Measurements from ENCODE around the gene NR2C2.
A peak's percentile ranks its signal among the peaks of the same experiment; 100 is the strongest.

NR2C2 gene

DNA sequence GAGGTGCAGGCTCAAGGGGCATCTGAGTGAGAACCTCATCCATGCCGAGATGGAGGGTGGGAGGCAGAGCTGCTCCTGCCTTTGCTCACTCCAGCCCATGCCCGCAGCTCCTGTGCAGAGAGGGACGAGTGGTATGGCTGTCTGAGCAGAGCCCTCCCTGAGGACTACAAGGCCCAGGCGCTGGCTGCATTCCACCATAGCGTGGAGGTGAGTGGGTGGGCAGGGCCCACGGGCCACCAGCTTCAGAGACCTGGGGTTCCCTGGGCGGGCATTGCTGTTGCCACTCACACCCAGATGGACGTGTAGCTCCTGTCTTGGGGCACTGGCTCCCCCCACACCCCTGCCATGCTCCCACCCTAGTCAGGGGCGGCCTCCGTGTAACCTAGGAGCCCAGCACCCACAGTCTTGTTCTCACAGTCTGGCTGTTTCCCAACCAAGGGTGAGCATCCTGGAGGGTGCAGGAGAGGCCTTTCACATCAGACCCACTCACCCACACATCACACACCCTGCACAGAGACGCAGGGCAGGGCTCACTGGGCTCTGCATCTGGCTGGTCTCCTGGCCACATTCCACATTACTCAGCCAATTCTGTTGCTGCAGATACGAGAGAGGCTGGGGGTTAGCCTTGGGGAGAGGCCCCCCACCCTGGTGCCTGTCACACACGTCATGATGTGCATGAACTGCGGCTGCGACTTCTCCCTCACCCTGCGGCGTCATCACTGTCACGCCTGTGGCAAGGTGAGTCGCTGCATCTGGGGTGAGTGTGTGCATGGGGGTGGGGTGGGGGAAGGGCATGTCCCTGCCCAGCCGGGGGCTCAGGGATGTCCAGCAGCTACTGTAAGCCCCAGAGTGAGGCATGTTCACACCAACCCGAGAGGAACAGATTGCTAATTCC is 25.3 kb upstream of the NR2C2 start:
- DNase-seq: peak; percentile 22

DNA sequence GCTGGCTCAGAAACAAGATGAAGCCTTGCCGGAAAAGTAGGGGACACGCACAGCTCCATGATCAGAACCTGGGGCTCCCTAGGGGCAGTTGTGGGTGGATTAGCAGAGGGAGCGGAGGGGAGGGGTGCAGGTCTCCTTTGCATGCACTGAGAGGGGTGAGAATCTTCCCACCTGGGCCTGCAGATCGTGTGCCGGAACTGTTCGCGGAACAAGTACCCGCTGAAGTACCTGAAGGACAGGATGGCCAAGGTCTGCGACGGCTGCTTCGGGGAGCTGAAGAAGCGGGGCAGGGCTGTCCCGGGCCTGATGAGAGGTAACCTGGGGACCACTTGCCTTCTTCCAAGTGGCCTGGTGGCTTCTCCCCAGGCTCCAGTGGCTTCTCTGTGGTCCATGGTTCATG is 24.5 kb upstream of the NR2C2 start:
- no peak for DNase-seq

DNA sequence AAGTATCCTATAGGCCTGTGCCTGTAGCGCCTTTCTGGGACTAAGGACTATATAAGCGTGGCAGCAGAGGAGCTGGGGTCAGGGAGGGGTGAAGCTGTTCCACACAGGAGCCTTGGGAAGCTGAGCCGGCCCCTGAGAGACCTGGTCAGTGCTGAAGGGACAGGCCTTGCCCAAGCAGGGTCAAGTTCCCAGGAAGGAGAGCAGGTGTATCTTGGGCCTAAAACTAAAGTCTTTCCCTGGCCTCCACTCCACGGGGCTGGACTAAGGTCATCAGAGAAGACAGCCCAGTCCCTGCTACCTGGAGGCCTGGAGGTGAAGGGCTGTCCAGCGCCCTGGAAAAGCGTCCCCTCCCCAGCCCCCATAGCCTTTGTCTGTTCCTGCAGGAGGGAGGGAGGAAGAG is 23.9 kb upstream of the NR2C2 start:
- no peak for DNase-seq

DNA sequence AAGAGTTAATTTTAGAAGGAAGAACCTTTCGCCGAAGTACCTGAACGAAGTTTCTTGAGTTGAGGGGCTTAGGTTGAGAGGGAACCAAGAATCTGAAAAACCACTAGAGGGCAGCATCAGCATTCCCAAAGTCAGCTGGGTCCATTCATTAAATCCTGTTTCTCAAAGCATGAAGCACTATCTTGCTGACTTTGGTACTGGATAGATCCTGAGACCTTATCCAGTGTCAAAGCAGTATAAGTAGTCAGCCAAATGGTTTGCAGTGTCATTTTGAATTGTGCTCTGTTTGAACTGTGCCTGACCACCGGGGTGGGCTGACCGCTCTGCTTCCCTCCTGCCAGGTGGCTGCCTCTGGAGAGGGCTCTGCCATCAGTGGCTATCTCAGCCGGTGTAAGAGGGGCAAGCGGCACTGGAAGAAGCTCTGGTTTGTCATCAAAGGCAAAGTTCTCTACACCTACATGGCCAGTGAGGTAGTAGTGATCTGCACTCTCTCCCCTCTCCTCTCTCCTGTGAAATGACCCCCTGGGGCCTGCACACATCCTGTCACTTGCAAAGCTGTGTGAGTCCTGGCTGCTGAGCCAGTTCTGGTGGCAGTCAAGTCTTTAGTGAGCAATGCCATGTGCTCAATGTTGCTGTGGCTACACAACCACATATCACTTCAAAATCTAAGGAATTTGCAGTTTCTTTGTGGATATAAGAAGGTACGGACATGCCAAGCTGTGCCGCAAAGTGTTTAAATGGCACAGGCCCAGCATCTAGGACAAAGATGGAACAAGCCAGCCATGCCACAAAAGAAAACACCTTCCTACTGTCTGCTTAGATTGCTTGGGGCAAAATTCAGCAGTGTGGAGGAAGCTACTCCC is 21.4 kb upstream of the NR2C2 start:
- DNase-seq: peak; percentile 17

DNA sequence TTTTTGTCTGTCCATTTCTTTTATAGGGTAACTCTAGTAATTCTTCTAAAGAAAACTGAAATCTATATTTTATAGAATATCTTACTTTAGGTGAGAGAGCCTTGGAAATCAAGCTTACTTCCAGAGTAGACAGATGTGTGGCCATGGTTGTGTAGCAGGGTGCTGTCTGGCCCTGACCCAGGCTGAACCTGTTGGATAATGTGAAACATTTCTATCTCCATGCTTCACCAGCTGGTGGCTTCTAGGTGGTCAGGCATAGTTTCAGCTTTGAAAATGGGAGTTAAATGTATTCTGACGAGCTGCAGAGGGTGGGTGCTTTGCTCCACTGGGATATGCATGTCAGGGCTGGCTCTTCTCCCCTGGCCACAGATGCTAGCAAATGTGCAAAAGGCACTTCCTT is 20.8 kb upstream of the NR2C2 start:
- DNase-seq: no peak

DNA sequence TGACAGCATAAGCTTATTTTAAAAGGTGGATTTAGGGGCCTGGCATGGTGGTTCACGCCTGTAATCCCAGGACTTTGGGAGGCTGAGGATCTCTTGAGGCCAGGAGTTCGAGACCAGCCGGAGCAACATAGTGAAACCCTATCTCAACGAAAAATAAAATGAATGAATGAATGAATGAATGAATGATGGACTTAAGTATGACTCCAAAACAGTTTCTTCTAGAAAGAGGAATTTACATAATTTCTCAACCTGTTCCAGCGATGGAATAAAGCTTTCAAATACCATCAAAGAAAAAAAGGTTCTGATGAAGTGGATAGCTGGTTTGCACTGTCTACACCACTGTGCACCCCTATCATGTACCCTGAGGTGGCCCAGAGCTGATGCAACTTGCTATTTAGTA is 20.1 kb upstream of the NR2C2 start:
- no peak for DNase-seq

DNA sequence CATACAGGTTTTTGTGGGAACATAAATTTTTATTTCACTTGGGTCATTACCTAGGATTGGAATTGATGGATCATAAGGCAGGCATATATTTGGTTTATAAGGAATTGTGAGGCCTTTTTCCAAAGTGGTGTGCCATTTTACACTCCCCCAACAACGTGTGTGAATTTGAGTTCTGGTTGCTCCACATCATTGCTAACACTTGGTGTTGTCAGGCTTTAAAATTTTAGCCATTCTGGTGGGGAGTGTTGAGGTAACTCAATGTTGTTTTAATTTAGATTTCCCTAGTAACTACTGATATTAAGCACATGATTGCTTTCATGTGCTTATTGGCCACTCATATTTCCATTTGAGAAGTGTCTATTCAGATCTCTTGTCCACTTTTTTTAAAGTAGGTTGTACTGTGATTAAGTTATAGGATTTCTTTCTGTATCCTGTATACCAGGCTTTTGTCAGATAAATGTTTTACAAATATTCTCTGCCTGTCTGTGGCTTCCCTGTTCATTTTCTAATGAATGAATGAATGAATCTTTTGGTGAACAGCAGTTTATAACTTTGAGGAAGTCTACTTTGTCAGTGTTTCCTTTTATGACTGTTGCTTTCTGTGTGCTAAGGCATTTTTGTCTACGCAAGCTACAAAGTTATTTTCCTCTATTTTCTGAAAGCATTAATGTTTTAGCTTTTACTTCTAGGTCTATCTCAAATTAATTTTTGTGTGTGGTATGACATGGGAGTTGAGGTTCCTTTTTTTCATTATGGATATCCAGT is 17.9 kb upstream of the NR2C2 start:
- no peak for DNase-seq

DNA sequence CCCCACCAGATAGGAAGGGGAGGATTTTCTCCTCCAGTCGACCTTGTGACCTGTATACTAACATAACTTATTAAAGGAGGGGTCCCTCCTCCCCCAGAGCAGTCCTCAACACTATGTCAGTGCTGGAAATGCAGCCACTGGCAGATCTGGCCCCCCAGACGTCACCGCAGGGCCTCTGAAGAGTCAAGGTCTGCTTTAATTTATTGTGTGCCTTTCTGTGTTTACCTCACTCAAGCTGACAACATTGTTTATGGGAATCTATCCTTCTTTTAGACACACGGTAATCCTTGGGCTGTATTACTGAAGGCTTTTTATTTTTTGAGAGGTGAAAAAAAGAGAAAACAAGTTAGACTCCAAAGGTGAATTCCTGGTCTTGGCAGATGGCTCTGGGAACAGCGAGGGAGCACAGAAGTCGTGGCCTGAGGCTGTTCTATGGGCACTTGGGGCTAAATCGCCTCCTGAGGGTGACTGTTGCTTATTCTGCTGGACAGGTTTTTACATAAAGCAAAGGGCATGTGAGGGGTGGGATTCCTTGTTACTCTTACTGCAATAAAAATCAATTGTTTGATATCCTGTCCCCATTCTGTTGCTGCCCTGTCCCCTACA is 13.5 kb upstream of the NR2C2 start:
- no peak for DNase-seq

DNA sequence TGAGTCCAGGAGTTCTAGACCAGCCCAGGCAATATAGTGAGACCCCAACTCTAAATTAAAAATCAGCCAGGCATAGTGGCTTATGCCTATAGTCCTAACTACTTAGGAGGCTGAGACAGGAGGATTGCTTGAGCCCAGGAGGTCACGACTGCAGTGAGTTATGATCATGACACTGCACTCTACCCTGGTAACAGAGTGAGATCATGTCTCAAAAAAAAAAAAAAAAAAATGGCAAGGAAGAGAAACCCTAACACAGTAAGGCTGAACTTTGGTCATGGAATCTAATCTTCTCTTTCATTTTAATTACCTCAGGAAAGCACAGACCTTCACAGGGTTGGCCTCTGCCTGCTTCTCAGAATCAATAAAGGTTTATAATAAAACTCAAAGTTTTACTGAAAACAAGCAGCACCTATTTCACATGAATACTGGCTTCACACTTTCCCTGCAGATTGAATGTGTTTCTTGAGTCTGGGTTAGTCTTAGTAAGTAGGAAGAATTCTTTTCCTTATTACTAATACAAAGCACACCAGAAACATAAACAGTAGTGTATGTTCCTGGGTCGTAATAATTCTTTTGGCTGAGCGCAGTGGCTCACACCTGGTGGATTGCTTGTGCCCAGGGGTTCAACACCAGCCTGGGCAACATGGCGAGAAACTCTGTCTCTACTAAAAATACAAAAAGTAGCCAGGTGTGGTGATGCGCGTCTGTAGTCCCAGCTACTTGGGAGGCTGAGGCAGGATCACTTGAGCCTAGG is 11.6 kb upstream of the NR2C2 start:
- DNase-seq: no peak

DNA sequence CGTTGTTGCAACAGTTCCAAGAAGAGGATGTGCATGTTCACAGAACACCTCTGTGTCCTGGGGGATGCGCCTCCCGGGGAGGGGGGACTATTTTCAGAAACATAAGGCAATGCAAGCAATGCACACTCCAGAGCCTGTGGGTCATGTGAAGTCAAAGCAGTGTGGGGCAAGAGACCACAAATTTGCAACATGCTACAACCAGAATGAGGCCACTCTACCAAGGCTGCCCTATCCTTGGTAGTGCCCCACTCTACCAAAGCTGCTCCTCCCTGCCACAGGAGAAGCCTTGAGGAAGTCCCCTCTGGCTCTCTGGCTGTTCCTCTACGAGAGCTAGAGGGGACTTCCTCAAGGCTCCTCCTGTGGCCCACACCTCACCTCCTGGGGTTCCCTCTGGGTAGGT is 8.4 kb upstream of the NR2C2 start:
- DNase-seq: no peak

DNA sequence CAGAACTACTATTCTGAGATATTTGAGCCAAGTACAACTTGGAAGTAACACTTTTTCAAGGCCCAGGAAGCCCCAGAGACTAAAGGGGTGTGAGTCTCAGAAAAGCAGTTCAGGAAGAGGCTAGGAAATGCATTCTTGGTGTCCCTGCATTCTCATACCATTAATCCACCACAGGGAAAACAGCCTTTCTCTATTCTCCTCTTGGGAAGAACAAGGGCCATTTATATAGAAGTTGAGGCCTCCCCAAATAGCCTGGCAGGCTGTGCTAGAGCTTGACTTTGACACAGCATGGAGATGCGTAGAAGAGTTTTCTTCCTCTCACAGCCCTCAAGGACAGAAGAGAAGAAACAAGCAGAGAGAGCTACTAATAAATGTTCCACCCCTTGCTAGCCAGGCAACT is 5.5 kb upstream of the NR2C2 start:
- DNase-seq: no peak

DNA sequence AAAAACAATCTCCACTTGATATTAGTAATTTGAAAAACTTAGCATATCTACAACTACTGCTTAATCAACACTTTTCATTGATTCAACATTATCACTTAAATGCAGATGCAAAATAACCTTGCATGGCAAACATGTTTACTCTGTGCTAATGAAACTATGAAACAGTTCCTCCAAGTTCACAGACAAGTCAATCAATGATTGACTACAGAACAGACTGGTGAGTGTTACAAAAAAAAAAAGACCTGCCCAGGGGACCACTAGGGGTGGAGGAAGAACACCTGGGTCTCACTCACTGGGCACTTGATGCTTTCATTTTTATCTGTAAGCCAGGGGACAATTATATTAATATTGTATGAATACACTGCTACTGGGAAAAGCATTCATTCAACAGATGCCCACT is 4.3 kb upstream of the NR2C2 start:
- DNase-seq: no peak

DNA sequence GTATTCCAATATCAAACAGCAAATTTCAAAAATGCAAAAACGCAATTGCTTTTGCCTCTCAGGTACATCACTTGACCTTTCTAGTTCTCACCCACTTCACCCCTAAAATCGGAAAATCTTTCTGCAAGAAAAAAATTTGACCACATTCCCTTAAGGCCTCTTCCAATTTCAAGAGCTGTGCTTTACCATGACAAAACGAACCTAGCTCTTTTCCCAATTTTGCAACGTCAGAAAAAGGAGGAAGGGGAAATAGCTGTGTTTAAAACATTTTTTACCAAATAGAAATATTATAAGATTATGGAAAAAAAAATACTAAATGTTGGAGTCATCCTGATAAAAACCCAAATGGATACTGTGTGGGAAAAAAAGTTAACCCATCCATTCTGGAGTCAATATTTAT is 1.1 kb upstream of the NR2C2 start:
- DNase-seq: no peak

DNA sequence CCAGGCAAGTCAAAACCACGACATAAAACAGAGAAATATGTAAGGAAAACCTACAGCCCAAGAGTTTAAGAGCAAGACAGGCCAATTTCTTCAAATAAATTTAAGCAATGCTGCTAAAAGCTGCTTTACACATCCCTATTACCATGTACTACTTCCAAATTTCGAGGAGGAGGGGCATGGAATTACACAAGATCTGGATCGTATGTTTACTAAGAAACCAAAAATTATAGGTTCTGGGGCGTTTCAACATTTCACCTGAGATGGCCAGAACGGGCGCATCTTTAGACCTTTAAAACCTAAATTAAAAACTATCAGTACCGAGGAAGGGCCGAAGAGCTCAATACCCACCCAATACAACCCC is 664 bp upstream of the NR2C2 start:
- DNase-seq: no peak

DNA sequence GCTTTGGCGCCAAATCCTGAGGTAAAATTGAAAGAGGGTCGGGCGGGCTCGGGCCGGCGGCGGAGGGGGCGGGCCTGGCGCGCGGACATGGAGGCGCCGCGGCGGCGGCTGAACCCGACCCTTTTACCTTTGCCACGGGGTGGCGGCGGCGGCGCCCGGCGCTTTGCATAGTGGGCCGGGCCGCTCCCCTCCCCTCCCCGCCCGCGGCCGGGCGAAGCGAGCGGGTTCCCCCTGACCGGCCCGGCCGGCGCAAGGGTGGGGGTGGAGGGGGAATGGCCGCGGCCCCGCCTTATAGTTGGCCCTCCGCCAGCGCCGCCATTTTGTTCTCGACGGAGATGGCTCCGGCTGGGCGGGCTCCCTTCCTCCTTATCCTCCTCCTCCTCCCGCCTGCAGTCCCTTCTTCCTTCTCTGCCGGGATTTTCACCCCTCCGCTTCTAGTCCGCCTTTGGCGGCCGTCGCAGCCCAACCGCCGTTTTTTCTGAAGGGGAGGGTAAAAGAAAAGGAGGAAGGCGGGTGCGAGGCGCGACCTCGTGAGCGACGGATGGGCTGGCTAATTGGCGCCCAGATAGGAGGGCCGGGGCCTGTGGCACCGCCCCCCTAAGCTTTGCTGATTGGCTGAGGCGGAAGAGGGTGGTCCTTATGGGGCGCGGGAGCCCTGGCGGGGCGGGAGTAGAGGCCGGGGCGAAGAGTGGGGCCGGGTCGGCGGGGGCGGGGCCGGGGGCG is 664 bp downstream of the NR2C2 start:
- DNase-seq: peak; percentile 95

DNA sequence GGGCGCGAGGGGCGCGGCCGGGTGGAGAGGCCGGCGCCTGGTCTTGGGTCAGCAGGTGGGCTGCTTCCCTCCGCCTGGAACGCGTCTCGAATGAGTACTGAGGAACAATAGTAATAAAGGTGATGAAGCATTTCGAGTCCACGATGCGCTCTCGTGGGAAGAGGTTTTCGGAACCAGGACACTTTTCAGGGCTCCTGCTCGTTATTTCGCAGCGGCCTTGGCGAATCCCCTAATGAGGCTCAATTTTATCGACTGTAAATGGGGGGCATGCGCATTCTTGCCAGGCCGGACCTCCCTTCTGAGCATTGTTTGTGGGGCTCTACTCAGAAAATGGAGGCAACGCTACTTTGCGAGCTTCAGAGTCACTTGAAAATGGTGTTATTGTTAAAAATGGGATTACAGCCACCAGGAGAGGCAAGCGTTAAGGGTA is 1.2 kb downstream of the NR2C2 start:
- DNase-seq: no peak

DNA sequence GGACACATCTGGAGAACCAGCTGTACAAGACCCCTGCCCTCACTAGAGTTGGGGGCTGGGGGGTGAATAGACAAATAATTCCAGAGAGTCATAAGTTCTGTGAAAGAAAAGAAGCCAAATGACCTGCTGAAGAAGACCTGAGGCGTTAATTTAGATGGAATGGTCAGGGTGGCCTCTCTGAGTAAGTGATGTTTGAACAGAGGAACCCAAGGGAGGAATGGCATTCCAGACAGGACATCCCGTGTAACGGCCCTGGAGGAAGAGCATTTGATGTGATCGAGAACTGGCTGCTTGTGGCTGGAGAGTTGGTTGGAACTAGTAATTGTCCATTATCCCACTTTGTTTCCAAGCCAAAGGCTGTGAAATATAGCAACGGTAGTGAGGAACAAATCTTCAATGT is 1.7 kb downstream of the NR2C2 start:
- DNase-seq: no peak

DNA sequence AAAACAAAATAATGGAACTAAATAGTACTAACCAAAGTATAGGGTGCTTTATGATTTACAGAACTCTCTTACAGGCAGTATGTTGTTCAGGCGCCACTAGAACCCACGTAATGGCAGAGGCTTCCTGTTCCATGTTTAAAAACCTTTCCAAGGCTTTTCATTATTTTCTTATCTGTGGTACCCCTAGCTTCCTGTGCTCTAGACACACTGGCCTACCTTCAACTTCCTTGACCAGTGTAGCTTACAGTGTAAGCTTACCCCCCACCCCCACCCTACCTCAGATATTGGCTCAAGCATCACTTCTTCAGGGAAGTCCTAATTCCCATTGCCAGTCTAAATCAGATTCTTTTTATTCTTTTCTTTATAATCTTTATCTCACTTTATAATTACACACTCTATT is 2.9 kb downstream of the NR2C2 start:
- DNase-seq: no peak

DNA sequence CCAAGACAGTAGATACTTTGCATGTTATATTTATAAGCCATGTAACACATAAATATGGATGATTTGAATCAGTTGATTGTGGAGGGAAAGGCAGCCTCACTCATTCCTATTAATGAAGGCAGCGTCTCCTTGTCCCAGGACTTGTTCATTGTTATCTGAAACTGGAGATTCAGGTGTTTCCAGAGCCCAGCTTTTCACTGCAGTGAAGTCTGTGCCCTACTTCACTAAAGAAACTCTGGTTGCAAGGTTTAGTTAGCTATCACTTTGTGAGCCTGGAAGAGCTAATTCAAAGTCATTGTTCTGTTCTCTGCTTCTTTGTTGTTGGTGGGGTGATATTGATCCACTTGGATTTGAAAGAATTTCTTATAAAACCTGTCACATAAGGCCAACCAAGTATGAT is 9.8 kb downstream of the NR2C2 start:
- no peak for DNase-seq

DNA sequence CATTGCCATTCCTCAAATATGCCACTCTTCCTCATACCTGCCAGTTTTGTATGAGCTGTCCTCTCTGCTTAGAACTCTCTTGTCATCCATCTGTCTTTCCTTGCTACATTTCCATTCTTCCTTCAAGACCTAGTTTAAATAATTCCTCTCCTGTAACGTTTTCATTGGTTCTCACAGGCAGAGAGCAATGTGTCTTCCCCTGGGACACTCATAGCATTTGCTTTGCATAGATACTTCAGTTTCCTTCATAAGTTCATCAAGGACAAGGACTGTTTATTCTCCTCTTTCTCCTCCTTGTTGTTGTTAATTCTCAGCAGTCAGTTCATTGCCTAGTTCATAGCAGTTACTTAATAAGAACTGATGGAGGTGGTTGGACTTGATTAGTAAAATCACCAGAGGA is 10.5 kb downstream of the NR2C2 start:
- DNase-seq: no peak

DNA sequence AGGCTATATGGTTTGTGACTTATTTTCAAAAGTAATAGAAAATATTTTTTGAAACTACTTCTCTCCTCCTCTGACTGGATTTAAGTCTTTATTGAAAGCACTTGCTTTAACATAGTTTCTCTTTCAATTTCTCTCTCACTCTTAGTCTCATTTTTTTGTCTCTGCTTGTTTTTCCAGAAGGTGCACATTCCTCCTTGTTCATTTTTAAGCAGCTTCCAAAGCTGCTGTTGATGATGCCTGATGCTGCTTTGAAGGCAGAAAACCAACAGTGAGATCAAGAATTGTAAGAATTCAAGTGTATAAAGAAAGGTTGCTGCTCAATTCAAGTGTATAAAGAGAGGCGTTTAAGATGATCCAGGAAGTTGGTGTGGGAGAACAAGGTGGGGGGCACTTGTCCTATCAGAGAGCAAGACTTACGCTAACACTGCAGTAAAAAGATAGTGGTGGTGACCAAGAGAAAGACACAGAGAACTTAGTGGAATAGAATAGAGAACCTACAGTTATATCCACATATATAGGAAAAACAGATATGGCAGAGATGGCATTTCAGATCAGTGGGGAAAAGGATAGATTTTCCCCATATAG is 12.1 kb downstream of the NR2C2 start:
- no peak for DNase-seq
